Measurements from ENCODE around the gene MMP23B.

DNA sequence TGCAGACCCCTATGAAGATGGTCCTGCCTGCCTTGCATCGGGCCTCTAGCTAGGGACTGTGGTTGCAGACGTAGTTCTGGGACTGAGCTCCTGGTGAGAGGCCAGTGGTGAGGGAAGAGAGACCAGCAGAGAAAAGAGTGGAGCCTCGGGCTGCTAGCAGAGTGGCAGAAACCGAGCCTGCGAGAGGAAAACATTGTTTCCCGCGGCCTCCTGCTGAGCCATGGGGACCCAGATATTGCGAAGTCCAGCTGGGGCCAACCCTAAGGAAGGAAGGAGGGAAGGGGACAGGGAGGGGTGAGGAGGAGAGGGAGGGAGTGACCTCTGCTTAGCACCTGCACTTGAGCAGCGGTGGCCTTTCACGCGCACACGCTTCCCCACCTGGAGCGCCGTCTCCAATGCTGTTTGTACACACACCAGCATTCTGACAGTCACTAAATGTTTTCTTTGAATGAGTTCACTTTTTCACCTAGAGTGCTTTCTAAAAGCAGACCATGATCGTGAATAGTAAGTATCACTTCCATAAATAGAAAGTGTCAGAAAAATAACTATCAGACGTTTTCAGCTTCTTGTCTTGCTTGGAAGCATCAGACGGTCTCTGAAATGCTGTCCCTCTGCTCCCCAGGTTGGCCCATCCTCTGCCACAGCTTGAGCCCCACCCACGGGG lies 29.5 kb upstream of the MMP23B start:
- TF ChIP-seq, protein P1, sequence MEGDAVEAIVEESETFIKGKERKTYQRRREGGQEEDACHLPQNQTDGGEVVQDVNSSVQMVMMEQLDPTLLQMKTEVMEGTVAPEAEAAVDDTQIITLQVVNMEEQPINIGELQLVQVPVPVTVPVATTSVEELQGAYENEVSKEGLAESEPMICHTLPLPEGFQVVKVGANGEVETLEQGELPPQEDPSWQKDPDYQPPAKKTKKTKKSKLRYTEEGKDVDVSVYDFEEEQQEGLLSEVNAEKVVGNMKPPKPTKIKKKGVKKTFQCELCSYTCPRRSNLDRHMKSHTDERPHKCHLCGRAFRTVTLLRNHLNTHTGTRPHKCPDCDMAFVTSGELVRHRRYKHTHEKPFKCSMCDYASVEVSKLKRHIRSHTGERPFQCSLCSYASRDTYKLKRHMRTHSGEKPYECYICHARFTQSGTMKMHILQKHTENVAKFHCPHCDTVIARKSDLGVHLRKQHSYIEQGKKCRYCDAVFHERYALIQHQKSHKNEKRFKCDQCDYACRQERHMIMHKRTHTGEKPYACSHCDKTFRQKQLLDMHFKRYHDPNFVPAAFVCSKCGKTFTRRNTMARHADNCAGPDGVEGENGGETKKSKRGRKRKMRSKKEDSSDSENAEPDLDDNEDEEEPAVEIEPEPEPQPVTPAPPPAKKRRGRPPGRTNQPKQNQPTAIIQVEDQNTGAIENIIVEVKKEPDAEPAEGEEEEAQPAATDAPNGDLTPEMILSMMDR (conservative IDR thresholded peaks at IDR 0.05), result no peak
- no peak for TF ChIP-seq EZH2 (IDR thresholded peaks at IDR 0.05; ENCODE audit: low read depth)

All from PC-9 (cell line).